Fibroblast of mammary gland (primary cell): Measurements from ENCODE around the gene SIGLEC1.

Experiments used
- DNase-seq: peaks from one replicate; pipeline ENCODE4 v3.0.0-alpha.2; 2010; ENCODE audit warnings: low read depth
- H3K4me3 ChIP-seq: 2 replicates; pipeline ENCODE4 v1.5.1; 2011; ENCODE audit warnings: low read depth, mild to moderate bottlenecking, low read length, moderate library complexity; ENCODE audit not compliant: control insufficient read depth
- TF ChIP-seq, protein P1 (sequence below): conservative IDR thresholded peaks from 2 replicates; pipeline ENCODE4 v1.5.1; 2011; ENCODE audit warnings: low read depth, low read length, inconsistent platforms; ENCODE audit not compliant: control insufficient read depth, insufficient read depth

Gene SIGLEC1

DNA sequence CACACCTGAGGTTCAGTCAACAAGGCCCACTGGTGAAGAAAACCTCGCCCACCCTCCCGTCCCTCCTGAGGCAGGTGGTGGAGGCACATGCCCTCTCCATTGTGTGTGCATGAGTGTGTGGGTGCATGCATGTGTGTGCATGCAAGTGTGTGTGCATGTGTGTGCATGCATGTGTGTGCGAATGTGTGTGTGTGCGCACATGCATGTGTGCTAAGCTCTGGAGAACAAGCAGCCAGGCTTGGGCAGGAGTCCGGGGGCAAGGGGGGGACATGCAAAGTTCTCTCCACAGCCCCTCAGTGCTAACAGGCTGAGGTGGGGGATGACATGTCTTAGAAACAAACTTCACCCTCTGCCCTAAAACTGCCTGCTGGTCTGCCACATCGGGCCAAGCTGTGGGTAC is 17.0 kb upstream of the SIGLEC1 start:
- no peak for DNase-seq
- no peak overlapping the region for H3K4me3 ChIP-seq
- TF ChIP-seq, protein P1, sequence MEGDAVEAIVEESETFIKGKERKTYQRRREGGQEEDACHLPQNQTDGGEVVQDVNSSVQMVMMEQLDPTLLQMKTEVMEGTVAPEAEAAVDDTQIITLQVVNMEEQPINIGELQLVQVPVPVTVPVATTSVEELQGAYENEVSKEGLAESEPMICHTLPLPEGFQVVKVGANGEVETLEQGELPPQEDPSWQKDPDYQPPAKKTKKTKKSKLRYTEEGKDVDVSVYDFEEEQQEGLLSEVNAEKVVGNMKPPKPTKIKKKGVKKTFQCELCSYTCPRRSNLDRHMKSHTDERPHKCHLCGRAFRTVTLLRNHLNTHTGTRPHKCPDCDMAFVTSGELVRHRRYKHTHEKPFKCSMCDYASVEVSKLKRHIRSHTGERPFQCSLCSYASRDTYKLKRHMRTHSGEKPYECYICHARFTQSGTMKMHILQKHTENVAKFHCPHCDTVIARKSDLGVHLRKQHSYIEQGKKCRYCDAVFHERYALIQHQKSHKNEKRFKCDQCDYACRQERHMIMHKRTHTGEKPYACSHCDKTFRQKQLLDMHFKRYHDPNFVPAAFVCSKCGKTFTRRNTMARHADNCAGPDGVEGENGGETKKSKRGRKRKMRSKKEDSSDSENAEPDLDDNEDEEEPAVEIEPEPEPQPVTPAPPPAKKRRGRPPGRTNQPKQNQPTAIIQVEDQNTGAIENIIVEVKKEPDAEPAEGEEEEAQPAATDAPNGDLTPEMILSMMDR = no peak

- H3K4me3 ChIP-seq = no peak overlapping the region
- DNase-seq = no peak
- TF ChIP-seq, protein P1 = no peak
These were observed 16.5 kb upstream of the SIGLEC1 start for GRCh38 chr20:3728876-3729275.

DNA sequence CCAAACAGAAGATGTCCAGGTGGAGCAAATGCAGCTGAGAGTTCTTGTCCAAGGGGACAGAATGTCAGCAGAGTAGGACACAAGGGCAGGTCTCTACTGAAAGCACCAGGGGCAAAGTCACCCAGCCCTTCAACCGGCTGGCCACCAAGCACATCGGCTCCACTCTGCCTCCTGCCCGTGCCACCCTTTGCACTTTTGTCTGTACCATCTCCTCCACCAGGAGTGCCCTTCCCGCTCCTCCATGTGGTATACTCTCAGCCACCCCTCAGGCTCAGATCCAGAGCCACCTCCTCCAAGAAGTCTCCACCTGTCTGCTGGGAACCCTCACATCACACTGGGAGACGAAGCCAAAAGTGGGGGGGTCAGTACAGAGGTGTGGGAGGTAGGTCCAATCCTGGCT is 16.0 kb upstream of the SIGLEC1 start:
- no peak for DNase-seq
- no peak overlapping the region for H3K4me3 ChIP-seq
- TF ChIP-seq, protein P1 = no peak

GRCh38 chr20:3727401-3728021 is 15.1 kb upstream of the SIGLEC1 start:
- peak overlapping the region; percentile 21 for H3K4me3 ChIP-seq
- TF ChIP-seq, protein P1 = no peak
- peak; percentile 80 for DNase-seq

DNA sequence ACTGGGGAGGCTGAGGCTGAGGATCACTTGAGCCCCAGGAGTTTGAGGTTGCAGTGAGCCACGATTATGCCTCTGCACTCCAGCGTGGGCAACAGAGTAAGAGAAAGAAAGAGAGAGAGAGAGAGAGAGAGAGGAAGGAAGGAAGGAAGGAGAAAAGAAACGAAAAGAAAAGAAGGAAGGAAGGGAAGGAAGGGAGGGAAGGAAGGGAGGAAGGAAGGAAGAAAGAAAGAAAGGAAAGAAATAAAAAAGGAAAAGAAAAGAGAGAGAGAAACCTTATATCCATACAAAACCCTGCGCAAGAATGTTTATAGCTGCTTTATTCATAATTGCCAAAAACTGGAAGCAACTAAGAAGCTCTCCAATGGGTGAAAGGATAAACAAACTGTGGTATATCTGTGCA is 12.0 kb upstream of the SIGLEC1 start:
- H3K4me3 ChIP-seq = no peak overlapping the region
- TF ChIP-seq, protein P1 = no peak
- DNase-seq = no peak

DNA sequence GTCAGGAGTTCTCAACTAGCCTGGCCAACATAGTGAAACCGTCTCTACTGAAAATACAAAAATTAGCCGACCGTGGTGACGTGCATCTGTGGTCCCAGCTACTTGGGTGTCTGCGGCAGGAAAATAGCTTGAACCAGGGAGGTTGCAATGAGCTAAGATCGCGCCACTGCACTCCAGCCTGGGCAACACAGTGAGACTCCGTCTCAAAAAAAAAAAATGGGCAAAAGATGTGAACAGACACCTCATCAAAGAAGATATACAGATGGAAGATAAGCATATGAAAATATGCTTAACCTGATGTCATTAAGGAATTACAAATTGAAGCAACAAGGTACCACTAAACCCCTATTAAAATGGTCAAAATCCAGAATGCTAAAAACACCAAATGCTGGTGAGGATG is 10.9 kb upstream of the SIGLEC1 start:
- DNase-seq = no peak
- H3K4me3 ChIP-seq = no peak overlapping the region
- TF ChIP-seq, protein P1 = no peak

GRCh38 chr20:3721912-3722311 is 9.5 kb upstream of the SIGLEC1 start:
- no peak for DNase-seq
- TF ChIP-seq, protein P1 = no peak
- H3K4me3 ChIP-seq = no peak overlapping the region
